ENCODE data around the gene SRP72. TPM values are rescaled to one million over a fixed set of nuclear protein-coding genes. Genes with fewer than 3 reads are reported as not detected.

Gene SRP72
- total RNA-seq, 1 donor from 2014 or later, result 102 TPM

GRCh38 chr4:56469489-56470210 lies 2.2 kb downstream of the SRP72 start:
- H3K4me3 Mint-ChIP-seq (ENCODE audit: unreplicated experiment), result peak overlapping the region; percentile 94
- no peak for TF ChIP-seq CTCF (IDR thresholded peaks at IDR 0.05; ENCODE audit: partially characterized antibody, unreplicated experiment)
- H3K36me3 Mint-ChIP-seq (ENCODE audit: unreplicated experiment), result no peaks in the 10 kb centered on the region
- H3K9me3 Mint-ChIP-seq (ENCODE audit: unreplicated experiment), result peaks cover 4% of the 10 kb centered on the region
- DNase-seq, result no peak
- H3K27me3 Mint-ChIP-seq (ENCODE audit: unreplicated experiment), result peaks cover 6% of the 10 kb centered on the region
- peak overlapping the region; percentile 9 for H3K27ac Mint-ChIP-seq (ENCODE audit: unreplicated experiment)
- peaks cover 15% of the 10 kb centered on the region for H3K4me1 Mint-ChIP-seq (ENCODE audit: low read depth, unreplicated experiment)

GRCh38 chr4:56475917-56476316 lies 8.5 kb downstream of the SRP72 start:
- no peaks in the 10 kb centered on the region for H3K27me3 Mint-ChIP-seq (ENCODE audit: unreplicated experiment)
- no peak for DNase-seq
- no peak overlapping the region for H3K27ac Mint-ChIP-seq (ENCODE audit: unreplicated experiment)
- no peaks in the 10 kb centered on the region for H3K36me3 Mint-ChIP-seq (ENCODE audit: unreplicated experiment)
- TF ChIP-seq CTCF (IDR thresholded peaks at IDR 0.05; ENCODE audit: partially characterized antibody, unreplicated experiment), result no peak
- no peaks in the 10 kb centered on the region for H3K4me1 Mint-ChIP-seq (ENCODE audit: low read depth, unreplicated experiment)
- no peak overlapping the region for H3K4me3 Mint-ChIP-seq (ENCODE audit: unreplicated experiment)
- no peaks in the 10 kb centered on the region for H3K9me3 Mint-ChIP-seq (ENCODE audit: unreplicated experiment)

- no peak for TF ChIP-seq CTCF (IDR thresholded peaks at IDR 0.05; ENCODE audit: partially characterized antibody, unreplicated experiment)
- Mint-ChIP-seq H3K4me3 (ENCODE audit: unreplicated experiment) (no peak overlapping the region), H3K27ac (ENCODE audit: unreplicated experiment) (no peak overlapping the region), H3K27me3 (ENCODE audit: unreplicated experiment) (no peaks in the 10 kb centered on the region), H3K9me3 (ENCODE audit: unreplicated experiment) (no peaks in the 10 kb centered on the region), H3K4me1 (ENCODE audit: low read depth, unreplicated experiment) (no peaks in the 10 kb centered on the region), H3K36me3 (ENCODE audit: unreplicated experiment) (no peaks in the 10 kb centered on the region)
- DNase-seq, result no peak
Measured at GRCh38 chr4:56477192-56477702, 9.8 kb downstream of the SRP72 start.

- Mint-ChIP-seq H3K27me3 (ENCODE audit: unreplicated experiment) (no peaks in the 10 kb centered on the region), H3K27ac (ENCODE audit: unreplicated experiment) (no peak overlapping the region), H3K36me3 (ENCODE audit: unreplicated experiment) (no peaks in the 10 kb centered on the region), H3K4me1 (ENCODE audit: low read depth, unreplicated experiment) (no peaks in the 10 kb centered on the region), H3K4me3 (ENCODE audit: unreplicated experiment) (no peak overlapping the region), H3K9me3 (ENCODE audit: unreplicated experiment) (no peaks in the 10 kb centered on the region)
- DNase-seq, result no peak
- no peak for TF ChIP-seq CTCF (IDR thresholded peaks at IDR 0.05; ENCODE audit: partially characterized antibody, unreplicated experiment)
Measured at GRCh38 chr4:56480691-56481090, 13.3 kb downstream of the SRP72 start.

- H3K4me1 Mint-ChIP-seq (ENCODE audit: low read depth, unreplicated experiment), result no peaks in the 10 kb centered on the region
- TF ChIP-seq CTCF (IDR thresholded peaks at IDR 0.05; ENCODE audit: partially characterized antibody, unreplicated experiment), result no peak
- no peak overlapping the region for H3K4me3 Mint-ChIP-seq (ENCODE audit: unreplicated experiment)
- H3K9me3 Mint-ChIP-seq (ENCODE audit: unreplicated experiment), result no peaks in the 10 kb centered on the region
- no peak overlapping the region for H3K27ac Mint-ChIP-seq (ENCODE audit: unreplicated experiment)
- DNase-seq, result no peak
- H3K27me3 Mint-ChIP-seq (ENCODE audit: unreplicated experiment), result no peaks in the 10 kb centered on the region
- no peaks in the 10 kb centered on the region for H3K36me3 Mint-ChIP-seq (ENCODE audit: unreplicated experiment)
Measured at GRCh38 chr4:56496241-56496640, 28.8 kb downstream of the SRP72 start.
